ENCODE results near the gene SAMD10. TPM values are rescaled to one million over a fixed set of nuclear protein-coding genes. Genes with fewer than 3 reads are reported as not detected.

Gene SAMD10
- total RNA-seq, 4 donors from 2014 or later = 0.48 to 1.2 (median 0.84) TPM; not detected in 1

DNA sequence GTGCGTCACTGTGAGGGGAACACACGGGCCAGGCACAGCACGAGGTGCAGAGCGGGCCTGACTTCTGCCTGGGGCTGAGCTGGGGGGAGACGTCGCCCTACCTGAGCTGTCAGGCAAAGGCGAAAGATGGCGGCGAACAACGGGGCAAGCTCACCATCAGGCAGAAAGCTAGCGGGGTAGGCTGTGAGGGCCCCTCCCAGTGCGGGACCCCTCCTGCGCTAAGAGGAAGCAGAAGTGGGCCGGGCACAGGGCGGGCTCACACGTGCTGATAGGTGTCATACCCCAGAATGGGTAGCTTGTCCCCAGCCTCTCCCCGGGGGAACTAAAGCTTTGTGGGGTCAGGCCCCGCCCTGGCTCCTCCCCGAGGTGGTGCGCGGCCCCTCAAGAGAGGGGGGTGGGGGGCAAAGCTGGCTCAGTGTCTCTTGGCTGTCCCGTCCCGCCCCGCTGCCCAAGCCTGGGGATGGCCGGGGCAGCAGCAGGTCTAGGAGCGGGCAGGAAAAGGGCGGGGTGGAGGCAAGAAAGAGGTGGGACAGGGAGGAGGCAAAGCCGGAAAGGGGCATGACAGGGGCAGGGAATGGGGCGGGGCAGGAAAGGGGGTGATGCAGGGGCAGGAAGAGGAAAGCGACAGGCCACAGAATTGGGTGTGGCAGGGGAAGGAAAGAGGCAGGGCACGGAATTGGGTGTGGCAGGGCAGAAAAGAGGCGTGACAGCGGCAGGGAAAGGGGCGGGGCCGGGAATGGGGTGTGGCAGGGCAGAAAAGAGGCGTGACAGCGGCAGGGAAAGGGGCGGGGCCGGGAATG, 38.0 kb downstream of the SAMD10 start:
- ATAC-seq (ENCODE audit: low FRiP score) (no peak), DNase-seq (ENCODE audit: low spot score) (no peak)
- TF ChIP-seq, protein P1, sequence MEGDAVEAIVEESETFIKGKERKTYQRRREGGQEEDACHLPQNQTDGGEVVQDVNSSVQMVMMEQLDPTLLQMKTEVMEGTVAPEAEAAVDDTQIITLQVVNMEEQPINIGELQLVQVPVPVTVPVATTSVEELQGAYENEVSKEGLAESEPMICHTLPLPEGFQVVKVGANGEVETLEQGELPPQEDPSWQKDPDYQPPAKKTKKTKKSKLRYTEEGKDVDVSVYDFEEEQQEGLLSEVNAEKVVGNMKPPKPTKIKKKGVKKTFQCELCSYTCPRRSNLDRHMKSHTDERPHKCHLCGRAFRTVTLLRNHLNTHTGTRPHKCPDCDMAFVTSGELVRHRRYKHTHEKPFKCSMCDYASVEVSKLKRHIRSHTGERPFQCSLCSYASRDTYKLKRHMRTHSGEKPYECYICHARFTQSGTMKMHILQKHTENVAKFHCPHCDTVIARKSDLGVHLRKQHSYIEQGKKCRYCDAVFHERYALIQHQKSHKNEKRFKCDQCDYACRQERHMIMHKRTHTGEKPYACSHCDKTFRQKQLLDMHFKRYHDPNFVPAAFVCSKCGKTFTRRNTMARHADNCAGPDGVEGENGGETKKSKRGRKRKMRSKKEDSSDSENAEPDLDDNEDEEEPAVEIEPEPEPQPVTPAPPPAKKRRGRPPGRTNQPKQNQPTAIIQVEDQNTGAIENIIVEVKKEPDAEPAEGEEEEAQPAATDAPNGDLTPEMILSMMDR (IDR thresholded peaks at IDR 0.05) = no peak

DNA sequence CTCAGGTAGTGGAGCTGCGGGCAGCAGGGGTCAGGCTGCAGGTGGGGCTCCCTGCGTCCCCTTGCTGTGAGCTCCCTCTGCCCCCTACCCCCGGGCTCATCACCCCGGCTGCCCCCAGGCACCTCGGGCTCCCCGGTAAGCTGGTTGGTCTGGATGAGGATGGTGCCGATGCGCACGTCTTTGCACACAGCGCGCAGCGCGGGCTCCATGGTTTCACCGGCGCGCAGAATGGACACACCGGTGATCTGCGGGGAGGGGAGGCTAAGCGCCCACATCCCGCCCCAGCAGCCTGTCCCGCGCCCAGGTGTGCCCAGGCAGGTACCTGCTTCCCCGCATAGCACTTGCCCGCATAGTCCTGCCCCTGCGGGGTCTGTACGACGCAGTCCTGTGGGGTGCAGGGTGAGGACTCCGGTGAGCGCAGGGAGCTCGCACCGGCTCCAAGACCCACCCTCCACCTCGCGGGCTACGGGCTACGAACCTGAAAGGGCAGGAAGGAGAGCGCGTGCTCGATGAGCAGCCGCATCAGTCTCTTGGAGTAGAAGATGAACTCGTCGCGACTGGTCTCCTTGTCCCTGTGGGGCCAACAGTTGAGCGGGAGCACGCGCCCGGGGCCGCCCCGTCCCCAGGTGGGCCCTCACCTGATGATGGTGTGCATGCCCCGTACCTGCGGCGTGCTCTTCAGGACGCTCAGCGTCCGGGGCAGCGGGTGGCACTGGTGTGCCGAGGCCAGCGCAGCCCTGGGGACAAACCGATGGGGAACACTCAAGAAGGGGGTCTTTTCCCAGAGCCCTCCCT, 38.8 kb downstream of the SAMD10 start:
- ATAC-seq (ENCODE audit: low FRiP score) = no peak
- no peak for DNase-seq (ENCODE audit: low spot score)
- TF ChIP-seq, protein P1 (IDR thresholded peaks at IDR 0.05) = no peak

DNA sequence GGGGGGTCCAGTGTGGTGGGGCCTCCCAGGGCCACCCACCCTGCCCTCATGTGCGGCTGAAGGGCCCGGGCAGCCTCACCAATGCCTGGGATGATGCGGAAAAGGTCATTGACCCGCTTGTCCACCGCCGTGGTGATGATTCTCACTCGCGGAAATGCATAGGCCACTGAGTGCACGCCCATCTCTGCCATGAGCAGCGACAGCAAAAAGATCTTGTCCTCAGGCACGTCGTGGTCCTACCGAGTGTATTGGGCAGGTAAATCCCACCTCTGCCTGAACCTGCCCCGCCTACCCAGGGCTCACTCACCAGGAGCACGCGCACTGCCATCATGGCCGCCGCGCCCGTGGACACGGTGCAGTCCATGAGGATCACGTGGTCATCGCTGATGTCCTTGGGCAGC, 39.4 kb downstream of the SAMD10 start:
- TF ChIP-seq, protein P1 (IDR thresholded peaks at IDR 0.05) = no peak
- ATAC-seq (ENCODE audit: low FRiP score) (no peak), DNase-seq (ENCODE audit: low spot score) (no peak)

DNA sequence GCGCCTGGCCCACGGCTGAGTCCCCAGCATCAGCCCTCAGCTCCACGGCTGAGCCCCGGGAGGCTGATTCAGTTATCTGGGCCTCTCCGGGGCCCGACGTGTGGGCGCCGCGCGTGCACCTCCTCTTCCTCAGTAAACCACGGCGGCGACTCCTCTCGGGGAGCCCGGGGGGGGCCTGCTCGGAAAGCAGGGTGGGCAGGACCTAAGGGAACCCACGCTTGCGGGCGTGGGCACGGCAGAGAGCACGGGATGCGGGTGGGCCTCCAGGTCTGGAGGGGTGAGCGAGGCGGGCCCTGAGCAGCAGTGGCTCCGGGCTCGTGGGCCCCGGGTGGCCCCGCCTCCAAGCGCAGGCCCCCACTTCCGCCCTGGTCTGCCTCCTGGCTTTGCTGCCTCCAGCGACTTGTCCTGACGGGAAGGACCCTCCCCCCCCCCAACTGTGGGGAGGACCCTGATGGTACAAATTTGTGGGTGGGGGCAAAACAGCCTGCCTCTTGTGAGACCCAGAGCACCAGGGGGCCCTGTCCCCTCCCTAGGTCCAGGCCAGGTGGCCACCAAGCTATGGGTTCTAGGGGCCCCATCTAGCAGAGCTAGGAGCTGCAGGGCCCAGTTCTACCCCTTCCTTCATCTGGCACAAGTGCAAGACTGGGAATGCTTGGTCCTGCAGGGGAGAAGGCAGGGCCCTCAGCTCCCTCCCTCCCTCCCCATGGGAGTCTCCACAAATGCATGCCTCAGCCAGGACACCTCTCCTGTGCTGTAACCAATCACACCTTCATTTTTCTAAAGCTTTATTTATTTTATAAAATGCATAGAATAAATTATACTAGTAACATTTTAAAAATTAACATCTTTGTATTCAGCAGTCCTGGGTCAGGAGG, 40.1 kb downstream of the SAMD10 start:
- DNase-seq (ENCODE audit: low spot score) (no peak), ATAC-seq (ENCODE audit: low FRiP score) (no peak)
- TF ChIP-seq, protein P1 (IDR thresholded peaks at IDR 0.05) = no peak

DNA sequence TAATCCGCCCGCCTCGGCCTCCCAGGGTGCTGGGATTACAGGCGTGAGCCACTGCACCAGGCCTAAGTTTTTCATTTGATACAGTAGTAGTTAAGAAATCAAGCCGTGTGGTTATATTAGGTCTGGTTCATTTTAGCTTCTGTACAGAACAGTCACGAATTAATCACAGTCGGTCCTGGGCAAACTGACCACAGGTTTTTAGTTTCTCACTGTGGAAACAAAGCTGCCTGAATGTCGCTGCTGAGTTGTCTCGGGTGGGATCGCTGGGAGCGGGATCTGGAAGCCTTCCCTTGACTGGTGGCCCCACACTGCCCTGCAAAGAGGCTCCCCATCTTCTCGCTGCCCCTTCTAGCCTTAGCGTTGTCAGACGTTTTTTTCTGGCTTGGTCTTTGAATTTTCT, 41.8 kb downstream of the SAMD10 start:
- no peak for ATAC-seq (ENCODE audit: low FRiP score)
- TF ChIP-seq, protein P1 (IDR thresholded peaks at IDR 0.05) = no peak
- no peak for DNase-seq (ENCODE audit: low spot score)

DNA sequence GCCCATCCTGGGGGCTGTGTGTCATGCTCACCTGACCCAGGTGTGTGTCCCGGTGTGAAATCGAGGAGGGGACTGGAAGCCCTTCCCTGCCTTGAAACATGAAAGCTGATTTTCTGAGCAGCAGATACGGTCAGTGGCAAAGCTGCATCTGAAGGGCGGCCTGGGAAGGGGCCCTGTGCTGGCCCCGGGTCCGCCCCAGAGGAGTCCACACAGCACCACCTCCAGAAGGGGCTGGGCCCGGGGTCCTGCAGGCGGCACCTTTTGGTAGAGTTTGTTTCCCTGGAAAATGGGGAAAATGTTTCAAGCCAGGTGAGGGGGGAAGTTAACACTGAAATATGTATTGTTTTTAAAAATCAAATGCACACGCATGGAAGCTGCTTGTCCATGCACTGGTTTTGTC, 44.0 kb downstream of the SAMD10 start:
- TF ChIP-seq, protein P1 (IDR thresholded peaks at IDR 0.05) = no peak
- ATAC-seq (ENCODE audit: low FRiP score) = no peak
- no peak for DNase-seq (ENCODE audit: low spot score)

All from omental fat pad (tissue), 4 donors.